ENCODE measurements around the gene STRN3.
"Not testable (repeated sequence)": the region's sequence is repeated elsewhere in the genome, so short reads cannot be mapped to it uniquely, and the experiment has no call there.

The STRN3 gene

DNA sequence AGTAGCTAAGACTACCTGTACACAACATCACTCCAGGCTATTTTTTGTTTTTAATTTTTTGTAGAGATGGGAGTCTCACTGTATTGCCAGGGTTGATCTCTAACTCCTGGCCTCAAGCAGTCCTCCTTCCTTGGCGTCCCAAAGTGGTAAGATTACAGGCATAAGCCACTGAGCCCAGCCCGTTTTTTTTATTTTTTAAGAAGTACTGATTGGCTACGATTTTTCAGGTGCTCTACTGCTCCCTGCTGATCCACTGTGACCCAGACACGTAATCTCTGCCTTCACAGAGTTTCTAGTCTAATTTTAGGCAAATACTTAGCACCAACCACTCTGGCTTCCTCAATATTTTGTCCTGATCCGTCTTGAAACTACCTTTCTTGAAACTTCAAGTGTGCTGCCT is 4.3 kb upstream of the STRN3 start:
- no peak for DNase-seq

DNA sequence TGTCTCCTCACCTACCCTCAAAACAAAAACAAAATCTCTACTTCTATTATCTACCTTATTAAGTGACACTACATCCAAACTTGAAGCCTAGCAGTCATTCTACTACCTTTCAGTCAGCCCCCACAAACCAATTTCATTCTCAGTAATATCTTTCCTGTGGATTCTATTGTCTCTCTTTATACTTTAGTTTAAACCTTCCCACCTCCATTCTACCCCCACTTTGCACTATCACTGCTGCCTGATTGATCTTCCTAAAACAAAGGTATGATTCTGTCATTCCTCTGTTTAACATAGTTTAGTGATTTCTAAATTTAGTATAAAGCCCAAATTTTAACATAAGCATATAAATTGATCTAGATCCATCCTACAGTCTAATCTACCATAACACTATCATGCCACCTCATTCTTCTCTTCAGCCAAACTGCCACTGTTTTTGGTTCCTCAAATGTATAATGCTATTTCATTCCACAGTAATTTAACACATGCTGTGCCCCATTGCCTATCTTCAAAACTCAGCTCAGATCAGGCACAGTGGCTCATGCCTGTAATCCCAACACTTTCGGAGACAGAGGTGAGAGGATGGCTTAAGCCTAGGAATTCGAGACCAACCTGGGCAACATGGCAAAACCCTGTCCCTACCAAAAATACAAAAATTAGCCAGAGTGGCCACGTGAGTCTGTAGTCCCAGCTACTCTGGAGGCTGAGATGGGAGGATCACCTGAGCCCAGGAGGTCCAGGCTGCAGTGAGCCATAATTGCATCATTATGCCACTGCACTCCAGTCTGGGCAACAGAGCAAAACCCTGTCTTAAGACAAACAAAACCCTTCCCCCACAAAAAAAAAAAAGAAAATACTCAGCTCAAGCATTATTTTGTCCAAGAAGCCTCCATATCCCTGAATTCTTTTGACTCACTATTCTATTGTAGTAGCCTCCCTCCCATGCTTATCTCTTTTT is 3.1 kb upstream of the STRN3 start:
- DNase-seq: no peak

DNA sequence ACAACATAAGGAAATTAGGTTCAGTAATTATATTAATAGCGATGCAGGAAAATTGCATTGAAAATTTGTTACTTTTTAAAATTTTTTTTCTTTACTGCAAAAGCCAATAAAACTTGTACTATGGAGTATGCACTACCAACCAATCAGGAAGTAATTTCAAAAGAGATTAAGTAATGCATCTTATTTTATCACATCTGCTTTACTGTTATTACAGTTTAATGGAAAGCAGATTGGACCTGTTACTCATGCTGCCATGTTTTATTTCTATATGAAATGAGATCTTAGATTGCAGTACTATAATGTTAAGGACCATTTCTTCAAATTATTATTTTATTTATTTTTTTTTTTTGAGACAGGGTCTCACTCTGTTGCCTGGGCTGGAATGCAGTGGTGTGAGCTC is 1.7 kb upstream of the STRN3 start:
- no peak for DNase-seq

DNA sequence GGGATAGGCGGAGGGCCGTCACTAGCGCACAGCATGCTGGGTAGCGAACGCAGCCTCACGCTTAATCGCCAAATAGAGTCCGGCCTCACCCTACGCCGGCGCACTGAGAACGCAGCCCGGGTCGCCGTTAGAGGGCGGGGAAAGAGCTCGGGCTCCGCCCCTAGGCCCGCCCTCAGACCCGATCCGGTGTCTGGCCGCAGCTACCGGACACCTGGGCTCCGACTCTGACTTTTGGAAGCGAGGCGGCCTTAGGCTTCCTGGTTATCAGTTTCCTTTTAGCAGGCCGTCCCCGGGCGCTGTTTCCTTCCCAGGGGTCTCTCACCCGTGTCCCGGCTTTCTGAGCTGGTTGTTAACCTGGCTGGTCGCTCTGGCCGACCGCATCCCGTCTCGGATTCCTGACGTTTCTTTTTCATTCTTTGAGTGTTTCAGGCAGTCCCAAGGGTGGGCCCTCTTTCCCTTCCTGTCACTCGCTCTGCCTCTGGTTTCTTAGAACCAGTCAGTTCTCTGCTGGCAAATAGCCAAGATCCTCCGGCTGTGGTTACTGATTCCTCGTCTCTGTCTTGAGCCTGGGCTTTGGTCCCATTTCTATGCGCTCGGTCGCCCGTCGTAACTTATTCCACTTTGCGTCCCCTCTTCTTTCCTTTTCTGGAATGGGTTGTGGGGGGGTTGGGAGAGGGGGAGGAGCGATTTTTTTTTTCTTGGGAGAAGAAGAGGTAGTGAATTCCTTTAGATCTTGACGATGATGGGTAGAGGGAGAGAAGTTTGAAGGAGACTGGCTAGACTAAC is 464 bp upstream of the STRN3 start:
- DNase-seq: peak; percentile 84

DNA sequence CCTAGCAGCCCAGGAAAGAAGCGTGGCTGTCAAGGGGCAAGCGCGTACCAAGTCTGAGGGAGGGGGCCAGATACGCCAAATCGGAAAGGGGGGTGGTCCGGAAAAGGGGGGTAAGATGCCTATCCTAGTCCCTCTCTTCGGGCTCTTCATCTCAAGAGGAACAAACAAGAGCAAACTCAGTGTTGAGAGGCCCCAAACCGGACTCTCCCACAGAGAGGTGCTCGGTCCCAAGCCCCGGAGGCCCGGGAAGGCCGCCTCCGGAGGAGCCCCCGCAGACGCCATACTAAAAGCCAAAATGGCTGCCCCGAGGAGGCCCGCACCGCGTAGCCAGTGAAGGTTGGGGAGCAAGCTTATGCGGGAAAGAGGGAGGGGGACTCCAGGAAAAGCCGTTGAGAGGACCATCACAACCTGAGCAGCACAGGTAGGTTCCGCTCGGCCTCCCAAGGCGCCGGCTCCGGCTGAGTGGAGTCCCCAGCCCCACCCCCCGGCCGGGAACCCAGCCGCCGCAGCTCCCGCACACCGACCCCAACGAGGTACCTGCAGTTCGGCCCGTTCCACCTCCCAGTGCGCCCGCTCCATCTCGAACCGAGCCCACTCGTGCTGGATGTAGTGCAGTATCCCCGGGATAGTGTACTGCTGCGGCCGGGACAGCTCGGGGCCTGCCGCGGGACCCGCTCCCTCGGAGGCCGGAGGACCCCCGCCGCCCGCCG is 657 bp downstream of the STRN3 start, which contains the start of gene AP4S1:
TSS of gene AP4S1 (plus strand) at position 283 of the 710 bp plus-strand sequence. CDS start 40,548 bp downstream, outside the sequence.
- DNase-seq: peak; percentile 32

DNA sequence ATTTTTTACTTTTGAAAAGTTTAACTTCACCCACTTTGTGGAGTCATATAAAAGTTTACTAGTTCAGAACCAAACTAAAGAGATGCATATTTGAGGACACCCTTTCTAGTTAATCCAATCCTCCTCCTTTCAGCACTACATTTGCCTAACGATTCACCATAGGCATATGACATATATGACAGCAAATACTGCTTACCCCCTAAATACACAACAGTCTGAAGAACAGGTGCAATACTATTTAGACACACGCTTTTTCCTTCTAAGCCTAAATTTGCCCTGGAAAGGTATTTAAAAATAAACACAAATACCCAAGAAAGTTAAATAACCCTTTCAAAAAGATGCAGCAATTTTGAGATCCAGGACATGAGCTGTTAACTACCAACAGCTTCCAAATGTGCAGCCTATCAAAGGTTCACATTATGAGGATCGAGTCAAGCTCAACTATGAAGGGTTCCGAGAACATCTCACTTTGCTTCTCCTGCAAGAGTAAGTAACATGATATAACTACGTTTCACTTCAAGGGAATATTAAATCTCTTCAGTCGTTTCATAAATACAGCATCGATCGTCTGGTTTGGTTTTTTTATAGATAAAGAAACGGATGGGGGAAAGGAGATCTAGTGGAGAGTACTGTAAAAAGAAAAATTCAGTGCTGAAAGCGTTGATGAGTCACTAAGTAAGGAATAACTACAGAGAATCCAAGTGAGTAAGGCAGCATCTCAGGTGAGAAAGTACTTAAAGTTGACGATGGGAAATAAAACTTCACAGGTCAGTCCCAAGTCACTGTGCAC is 1.4 kb downstream of the STRN3 start:
- DNase-seq: no peak

DNA sequence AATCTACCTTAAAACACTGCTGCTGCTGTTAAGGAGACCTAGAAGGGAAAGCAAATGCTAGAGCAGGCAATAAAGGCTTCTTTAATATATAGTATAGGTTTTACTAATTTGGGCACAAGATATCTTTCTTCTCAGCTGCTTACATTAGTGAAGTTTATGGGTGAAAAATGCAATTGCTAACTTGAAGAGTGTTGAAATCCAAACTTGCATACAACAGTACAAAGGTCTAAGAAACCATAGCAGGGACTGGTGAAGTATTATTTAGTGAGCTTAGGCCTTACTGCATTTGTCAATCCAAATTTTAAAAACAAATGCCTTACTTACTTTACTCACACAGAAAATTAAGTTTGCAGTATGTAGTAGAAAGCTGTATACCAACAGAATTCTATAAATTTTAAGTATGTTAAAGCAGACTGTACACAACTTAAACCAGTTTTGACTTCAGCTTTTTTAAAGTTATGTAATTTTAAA is 2.1 kb downstream of the STRN3 start:
- no peak for DNase-seq

DNA sequence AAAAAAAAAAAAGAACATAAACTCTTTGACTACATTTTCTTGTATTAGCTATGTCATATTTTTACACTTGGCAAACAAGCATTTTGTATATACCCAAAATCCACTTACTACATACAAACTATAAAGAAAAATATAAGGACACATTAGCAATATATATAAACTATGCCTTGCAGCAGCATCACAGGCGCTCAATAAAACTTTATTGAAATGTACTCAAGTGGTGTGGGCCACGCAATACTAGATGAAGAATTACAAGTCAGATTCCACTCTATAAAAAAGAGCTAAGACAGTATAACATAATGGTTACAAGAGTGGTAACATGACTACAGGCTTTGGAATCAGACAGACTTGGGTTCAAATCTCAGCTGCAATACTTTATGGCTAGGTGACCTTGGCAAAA is 3.8 kb downstream of the STRN3 start:
- no peak for DNase-seq

DNA sequence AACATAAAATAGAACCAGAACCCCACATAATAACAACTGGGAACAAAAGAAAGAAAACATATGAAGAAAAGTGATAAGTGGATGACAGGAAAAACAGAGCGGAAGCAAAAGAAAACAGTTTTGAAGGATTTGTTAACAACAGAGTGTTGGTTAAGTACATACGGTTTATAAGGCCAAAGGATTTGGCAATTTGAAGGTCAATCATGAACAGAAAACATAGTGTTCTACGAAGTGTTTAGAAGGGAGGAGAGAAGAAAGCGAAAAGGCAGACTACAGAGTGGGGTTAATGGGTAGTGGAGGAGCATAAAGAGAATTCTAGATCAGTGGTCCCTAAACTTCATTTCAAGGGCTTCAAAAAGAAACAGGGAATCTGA is 4.6 kb downstream of the STRN3 start:
- DNase-seq: no peak

DNA sequence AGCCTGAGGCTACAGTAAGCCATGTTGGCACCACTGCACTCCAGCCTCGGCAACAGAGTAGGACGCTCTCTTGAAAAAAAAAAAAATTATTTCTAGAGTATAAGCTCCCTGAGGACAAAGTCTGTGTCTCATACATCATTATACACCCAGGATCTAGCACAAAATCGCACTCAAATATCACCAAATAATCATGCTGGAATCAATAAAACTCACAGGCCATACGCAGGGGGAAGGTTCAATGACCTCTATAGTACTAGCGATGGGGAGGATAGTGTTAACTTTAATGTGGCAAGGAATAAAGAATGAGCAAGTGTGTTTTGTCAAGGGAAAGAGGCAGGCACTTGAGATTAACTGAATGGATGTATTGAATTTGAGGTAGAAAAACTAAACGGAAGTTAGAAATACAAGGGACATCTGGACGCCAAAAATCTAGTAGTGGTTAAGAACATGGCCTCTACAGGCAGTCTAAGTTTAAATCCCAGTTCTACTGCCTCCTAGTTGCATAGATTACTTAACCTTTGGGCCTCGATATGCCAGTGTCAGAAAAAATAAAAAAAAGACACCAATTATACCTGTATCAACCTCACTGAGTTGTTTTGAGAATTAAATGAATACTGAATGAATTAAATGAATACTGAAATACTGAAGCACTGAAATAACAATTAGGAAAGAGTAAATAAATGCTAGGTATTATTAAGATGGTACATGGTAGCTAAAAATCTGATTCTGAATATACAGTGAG is 5.2 kb downstream of the STRN3 start:
- no peak for DNase-seq

DNA sequence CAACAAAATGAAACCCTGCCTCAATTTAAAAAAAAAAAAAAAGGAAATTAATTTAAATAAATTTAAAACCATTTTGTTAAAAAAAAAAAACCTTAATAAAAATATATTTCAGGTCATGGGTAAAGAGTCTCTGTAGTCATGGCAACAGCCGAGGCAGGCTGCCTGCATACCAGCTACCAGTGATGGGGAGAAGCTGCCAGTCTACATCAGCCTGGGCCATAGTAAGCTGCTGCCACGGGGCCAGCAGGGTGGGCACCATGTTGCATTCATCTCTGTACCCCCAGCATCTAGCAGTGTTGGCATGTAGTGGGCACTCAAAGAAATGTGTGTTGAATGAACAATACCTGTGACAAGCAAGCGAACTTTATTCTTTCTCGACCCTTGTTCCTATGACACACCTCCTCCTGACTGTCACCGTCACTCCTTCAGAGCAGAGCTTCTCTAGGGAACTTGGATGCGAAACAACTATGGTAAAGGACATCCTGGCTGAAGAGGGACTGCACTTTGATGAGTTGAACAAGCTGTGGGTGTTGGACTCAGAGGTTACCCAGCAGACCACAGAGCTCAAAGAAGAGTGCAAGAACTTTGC is 8.0 kb downstream of the STRN3 start:
- no peak for DNase-seq

DNA sequence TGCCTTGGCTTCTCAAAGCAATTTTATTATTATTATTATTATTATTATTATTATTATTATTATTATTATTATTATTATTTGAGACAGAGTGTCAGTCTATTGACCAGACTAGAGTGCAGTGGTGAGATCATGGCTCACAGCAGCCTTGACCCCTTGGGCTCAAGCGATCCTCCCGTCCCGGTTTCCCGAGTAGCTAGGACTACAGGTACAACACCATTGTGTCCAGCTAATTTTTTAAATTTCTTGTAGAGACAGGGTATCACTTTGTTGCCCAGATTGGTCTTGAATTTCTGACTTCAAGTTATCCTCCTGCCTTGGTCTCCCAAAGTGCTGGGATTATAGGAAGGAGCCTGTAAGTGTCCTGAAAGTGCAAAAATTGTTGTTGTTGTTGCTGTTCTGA is 12.3 kb downstream of the STRN3 start:
- DNase-seq: no peak

DNA sequence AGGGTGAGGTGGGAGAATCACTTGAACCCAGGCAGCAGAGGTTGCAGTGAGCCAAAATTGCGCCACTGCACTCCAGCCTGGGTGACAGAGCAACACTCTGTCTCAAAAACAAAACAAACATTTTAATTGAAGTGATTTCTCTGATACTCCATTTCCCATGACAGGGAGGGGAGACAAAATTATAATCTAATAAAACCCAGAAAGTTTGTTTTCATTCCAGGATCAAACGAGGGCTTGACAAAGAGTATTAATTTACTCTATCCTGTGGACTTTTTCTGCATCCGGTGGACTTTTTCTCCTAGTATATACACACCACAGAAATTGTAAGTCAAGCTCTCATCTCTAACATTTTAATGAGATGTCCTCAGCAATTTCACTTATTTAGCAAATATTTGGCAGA is 15.2 kb downstream of the STRN3 start:
- DNase-seq: no peak

DNA sequence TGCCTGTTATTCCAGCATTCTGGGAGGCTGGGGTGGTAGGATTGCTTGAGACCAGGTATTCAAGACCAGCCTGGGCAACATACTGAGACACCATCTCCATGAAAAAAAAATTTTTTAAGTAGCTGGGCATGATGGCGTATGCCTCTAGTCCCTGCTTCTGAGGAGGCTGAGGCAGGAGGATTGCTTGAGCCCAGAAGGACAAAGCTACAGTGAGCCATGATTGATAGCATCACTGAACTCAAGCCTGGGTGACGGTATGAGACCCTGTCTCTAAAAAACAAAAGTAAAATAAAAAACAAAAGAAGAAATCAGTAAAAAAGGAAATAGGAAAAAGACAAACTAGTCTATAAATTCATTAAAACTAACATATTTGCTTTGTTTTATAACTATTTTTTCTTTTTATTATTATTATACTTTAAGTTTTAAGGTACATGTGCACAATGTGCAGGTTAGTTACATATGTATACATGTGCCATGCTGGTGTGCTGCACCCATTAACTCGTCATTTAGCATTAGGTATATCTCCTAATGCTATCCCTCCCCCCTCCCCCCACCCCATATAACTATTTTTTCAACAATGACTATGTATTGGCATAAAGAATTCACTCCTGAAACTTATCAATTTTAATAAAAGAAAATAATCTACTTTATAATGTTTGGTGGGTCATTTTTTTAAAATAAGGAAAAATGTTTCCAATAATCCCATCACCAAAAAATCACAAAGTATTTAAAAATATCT is 16.2 kb downstream of the STRN3 start:
- no peak for DNase-seq

DNA sequence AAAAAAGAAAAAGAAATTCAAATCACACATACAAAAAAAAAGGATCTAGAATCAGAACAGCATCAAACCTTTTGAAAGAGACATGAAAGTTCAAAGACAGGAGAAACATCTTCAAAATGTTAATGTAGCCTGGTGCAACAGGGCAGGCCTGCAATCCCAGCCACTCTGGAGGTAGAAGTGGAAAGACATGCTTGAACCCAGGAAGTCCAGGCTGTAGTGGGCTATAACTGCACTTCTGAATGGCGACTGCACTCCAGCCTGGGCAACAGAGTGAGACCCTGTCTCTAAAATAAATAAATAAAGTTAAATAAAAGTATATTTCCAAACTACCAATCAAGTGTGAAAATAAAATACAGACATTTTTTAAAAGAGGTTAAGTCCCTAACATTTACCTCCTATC is 19.5 kb downstream of the STRN3 start:
- no peak for DNase-seq

DNA sequence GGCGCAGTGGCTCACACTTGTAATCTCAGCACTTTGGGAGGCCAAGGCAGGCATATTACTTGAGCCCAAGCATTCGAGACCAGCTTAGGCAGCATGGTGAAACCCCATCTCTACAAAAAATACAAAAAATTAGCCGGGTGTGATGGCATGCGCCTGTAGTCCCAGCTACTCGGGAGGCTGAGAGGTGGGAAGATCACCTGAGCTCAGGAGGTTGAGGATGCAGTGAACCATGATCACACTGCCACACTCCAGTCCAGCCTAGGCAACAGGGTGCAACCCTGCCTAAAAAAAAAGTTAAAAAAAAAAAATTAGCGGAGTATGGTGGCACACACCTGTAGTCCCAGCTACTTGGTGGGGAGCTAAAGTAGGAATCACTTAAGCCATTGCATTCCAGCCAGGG is 22.2 kb downstream of the STRN3 start:
- DNase-seq: not testable (repeated sequence)

DNA sequence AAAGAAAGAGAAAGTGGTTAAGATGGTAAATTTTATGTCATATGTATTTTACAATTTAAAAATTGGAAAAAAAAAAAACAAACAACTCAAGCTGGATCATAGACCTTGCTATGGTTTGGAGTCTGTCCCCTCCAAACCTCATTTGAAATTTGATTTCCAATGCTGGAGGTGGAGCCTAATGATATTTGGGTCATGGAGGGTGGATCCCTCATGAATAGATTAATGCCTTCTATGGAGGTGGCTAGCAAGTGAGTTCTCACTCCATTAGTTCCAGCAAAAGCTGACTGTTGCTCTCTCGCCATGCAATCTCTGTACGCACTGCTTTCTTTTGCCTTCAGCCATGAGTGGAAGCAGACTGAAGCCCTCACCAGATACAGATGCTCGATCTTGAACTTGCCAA is 22.9 kb downstream of the STRN3 start:
- no peak for DNase-seq

DNA sequence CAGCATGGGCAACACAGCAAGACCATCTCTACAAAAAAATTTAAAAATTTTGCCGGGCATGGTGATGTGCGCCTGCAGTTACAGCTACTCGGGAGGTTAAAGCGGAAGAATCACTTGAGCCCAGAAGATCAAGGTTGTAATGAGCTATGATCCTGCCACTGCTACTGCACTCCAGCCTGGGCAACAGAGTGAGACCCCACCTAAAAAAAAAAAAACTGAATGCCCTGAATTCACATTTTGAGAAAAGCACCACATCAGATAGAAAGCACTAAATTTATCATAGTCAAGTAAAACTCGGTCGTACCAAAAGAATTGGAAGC is 24.9 kb downstream of the STRN3 start:
- no peak for DNase-seq

DNA sequence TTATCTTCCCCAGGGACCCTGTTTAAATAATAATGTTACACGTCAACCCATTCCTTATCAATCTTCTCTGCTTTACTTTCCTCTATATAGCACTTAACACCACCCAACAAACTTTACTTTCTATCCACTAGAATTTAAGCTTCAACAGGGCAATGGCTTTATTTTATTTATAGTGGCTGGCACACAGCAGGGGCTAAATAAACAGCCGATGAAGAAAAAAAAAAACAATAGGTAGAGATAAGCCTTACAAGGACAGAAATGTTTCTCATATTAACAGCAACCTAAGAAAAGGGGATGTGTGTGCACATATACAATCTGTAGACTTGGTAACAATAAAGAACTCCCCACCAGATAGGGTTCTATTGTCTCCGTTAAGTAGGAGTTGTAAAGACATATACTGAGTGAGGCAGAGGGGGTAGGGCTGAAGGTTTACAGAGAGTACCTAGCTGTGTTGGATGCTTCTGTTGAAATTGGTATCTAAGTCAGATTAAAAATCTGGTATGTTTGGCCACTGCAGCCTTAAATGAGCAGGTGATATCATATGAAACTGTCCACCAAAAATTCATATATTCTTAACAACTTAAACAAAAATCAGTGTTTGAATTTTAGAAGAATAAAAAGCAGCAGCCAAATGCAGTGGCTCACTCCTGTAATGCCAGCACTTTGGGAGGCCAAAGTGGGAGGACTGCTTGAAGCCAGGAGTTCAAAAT is 25.4 kb downstream of the STRN3 start:
- no peak for DNase-seq

All from activated gamma-delta T cell treated with Interleukin-2 at 50 U/mL for 16 hours (primary cell).